Body of pancreas (tissue), 4 donors: ENCODE results near the gene UQCRHL. TPM values are rescaled to one million over a fixed set of nuclear protein-coding genes. Genes with fewer than 3 reads are reported as not detected.

Experiments used
- ATAC-seq: fragments of 150-250 bp; one replicate; pipeline ENCODE4 v1.9.1; 2016
- DNase-seq, 4 donors: peaks; one replicate each; pipeline ENCODE4 v3.0.0-alpha.2; 2019
- H3K27ac ChIP-seq, 4 donors: fragments of 200-600 bp; sonication (generic); 1 replicate in 3 of 4; 2 replicates in 1 of 4; pipeline versions ENCODE4 v1.5.1 to v1.6.1; 2016 to 2019; ENCODE audit warnings: mild to moderate bottlenecking in 1 of 4, mixed read lengths in 1 of 4, moderate library complexity in 1 of 4
- H3K27me3 ChIP-seq, 2 donors: fragments of 200-600 bp; sonication (generic); one replicate each; pipeline ENCODE4 v1.6.0; 2016; ENCODE audit warnings: mild to moderate bottlenecking in 1 of 2
- H3K36me3 ChIP-seq, 2 donors: fragments of 200-600 bp; sonication (generic); replicated peaks in 1 of 2; 2 replicates each; pipeline ENCODE4 v1.5.1; 2016; ENCODE audit warnings: low read depth in 2 of 2; ENCODE audit not compliant: insufficient read depth in 1 of 2
- H3K4me1 ChIP-seq: fragments of 200-600 bp; sonication (generic); one replicate; pipeline ENCODE4 v1.6.0; 2016
- H3K4me3 ChIP-seq, 2 donors: fragments of 200-600 bp; sonication (generic); 1 replicate in 1 of 2; 2 replicates in 1 of 2; pipeline ENCODE4 v1.5.1; 2016 to 2019
- H3K9me3 ChIP-seq, 3 donors: fragments of 200-600 bp; sonication (generic); 1 replicate in 2 of 3; 2 replicates in 1 of 3; pipeline ENCODE4 v1.5.1; 2016
- POLR2A ChIP-seq, 3 donors: fragments of 450-650 bp; IDR thresholded peaks; one replicate each; pipeline ENCODE4 v1.6.1; 2016; ENCODE audit warnings: antibody characterized with exemption in 3 of 3, mild to moderate bottlenecking in 2 of 3
- WGBS, 2 donors: methylation state at CpG; one replicate each; pipeline ENCODE4 v1.1.5; 2017; 5-methylcytosine and 5-hydroxymethylcytosine counted together
- intact Hi-C: fragments of 100-400 bp; cut with DNase I; formaldehyde crosslinking; loops from one replicate; pipeline ENCODE4 v1.15.1; 2023
- total RNA-seq, 2 donors: library from RNA; depleted of rRNA; stranded (reverse); fragments of >200 nt; gene quantifications; one replicate each; pipeline ENCODE4 v1.1.0, GENCODE V29; 2016
- TF ChIP-seq, protein P1 (sequence below), 7 experiments: fragments of 450-650 bp in 4 of 7; fragments of 200-600 bp in 3 of 7; sonication (generic) in 3 of 7; IDR thresholded peaks; one replicate each; pipeline ENCODE4 v1.5.1; 2016 to 2019; ENCODE audit warnings: antibody characterized with exemption in 7 of 7

The UQCRHL gene
- total RNA-seq, 2 donors from 2014 or later: 0.66 to 1.0 TPM

DNA sequence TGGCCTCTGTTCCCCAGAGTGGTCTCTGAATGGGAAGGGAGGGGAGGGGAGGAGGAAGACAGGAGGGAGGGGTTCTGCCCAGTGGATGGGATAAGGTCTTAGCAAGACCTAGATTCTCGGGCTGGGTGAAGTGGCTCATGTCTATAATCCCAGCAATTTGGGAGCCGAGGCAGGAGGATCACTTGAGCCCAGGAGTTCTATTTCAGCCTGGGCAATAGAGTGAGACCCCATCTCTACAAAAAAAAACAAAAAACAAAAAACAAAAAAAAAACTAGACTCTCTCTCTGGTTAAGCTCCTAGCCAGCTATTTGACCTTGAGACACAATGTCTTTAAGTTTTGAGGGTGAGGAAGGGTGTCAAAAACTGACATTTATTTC, 11.4 kb downstream of the UQCRHL start:
- Histone ChIP-seq H3K4me3 (no peak overlapping the region), H3K27ac (peak overlapping the region; percentile 62 to 84 (median 73)), H3K9me3 (no peaks in the 10 kb centered on the region), H3K4me1 (peaks cover 61% of the 10 kb centered on the region), H3K27me3 (no peaks in the 10 kb centered on the region), H3K36me3 (no peaks in the 10 kb centered on the region)
- ATAC-seq (no peak), DNase-seq (no peak)
- TF ChIP-seq POLR2A (IDR thresholded peaks at IDR 0.05): no peak
- TF ChIP-seq, protein P1, sequence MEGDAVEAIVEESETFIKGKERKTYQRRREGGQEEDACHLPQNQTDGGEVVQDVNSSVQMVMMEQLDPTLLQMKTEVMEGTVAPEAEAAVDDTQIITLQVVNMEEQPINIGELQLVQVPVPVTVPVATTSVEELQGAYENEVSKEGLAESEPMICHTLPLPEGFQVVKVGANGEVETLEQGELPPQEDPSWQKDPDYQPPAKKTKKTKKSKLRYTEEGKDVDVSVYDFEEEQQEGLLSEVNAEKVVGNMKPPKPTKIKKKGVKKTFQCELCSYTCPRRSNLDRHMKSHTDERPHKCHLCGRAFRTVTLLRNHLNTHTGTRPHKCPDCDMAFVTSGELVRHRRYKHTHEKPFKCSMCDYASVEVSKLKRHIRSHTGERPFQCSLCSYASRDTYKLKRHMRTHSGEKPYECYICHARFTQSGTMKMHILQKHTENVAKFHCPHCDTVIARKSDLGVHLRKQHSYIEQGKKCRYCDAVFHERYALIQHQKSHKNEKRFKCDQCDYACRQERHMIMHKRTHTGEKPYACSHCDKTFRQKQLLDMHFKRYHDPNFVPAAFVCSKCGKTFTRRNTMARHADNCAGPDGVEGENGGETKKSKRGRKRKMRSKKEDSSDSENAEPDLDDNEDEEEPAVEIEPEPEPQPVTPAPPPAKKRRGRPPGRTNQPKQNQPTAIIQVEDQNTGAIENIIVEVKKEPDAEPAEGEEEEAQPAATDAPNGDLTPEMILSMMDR (IDR thresholded peaks at IDR 0.05): no peak
- intact Hi-C loops: no loop called here
- WGBS, 2 donors: 83 to 91% methylated on average over 2 of the region's 2 CpGs

DNA sequence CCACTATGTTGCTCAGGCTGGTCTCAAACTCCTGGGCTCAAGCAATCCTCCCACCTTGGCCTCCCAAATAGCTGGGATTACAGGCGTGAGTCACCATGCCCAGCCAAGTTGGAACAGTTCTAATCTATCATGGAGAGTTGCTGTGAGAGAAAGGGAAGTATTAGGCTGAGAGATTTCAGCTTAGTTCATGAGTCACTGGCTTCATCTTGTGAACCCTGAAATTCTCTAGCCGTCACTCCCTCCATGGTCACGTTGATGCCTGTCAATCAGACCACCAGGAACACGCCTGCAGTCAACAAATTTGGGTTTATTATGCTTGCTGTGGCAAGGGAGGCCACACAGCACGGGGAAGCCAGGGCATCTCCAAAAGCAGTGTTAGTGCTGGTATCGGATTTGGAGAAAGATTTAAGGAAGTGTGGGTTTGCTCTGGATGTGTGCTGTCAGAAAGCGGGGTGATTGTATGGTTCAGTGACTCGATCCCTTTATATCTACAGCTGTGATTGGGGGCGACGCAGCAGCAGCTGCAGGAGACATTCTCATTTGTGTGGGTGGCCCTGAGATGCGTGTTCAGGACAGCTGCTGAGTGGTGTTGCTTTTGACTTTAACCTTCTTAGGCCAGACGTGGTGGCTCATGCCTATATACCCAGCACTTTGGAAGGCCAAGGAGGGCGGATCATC, 18.7 kb downstream of the UQCRHL start:
- H3K4me1 ChIP-seq: peaks cover 5% of the 10 kb centered on the region
- H3K9me3 ChIP-seq: no peaks in the 10 kb centered on the region
- H3K27ac ChIP-seq: peak overlapping the region in 2 of 4 donors; percentile 33 to 46
- ATAC-seq (no peak), DNase-seq (no peak)
- TF ChIP-seq, protein P1 (IDR thresholded peaks at IDR 0.05): no peak
- no peak for TF ChIP-seq POLR2A (IDR thresholded peaks at IDR 0.05)
- no peak overlapping the region for H3K4me3 ChIP-seq
- intact Hi-C loops: no loop called here
- H3K27me3 ChIP-seq: no peaks in the 10 kb centered on the region
- WGBS, 2 donors: 74 to 79% methylated on average over 8 to 13 of the region's 13 CpGs
- H3K36me3 ChIP-seq: peaks cover 0 to 6% of the 10 kb centered on the region in 2 donors

DNA sequence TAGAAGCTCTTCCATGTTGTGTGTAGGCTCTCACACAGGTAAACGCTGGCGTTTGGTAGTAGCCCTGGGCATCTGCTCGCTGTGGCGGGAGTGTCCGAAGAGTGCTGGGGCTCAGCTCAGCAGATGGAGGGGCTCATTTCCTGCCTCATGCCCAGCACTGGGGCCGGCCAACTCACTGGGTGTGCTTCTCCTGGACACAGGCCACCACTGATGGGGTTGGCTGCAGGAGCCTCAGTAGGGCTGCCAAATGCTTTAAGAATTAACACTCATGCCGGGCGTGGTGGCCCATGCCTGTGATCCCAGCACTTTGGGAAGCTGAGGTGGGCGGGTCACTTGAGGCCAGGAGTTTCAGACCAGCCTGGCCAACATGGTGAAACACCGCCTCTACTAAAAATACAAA, 20.9 kb downstream of the UQCRHL start:
- H3K4me3 ChIP-seq: no peak overlapping the region
- no peaks in the 10 kb centered on the region for H3K4me1 ChIP-seq
- H3K36me3 ChIP-seq: peaks cover 0 to 6% of the 10 kb centered on the region in 2 donors
- ATAC-seq: no peak
- H3K27ac ChIP-seq: no peak overlapping the region
- 77 to 79% methylated on average over 3 to 8 of the region's 10 CpGs for WGBS, 2 donors
- H3K9me3 ChIP-seq: no peaks in the 10 kb centered on the region
- H3K27me3 ChIP-seq: no peaks in the 10 kb centered on the region
- intact Hi-C loops: no loop called here
- DNase-seq: no peak
- no peak for TF ChIP-seq POLR2A (IDR thresholded peaks at IDR 0.05)
- TF ChIP-seq, protein P1 (IDR thresholded peaks at IDR 0.05): no peak

DNA sequence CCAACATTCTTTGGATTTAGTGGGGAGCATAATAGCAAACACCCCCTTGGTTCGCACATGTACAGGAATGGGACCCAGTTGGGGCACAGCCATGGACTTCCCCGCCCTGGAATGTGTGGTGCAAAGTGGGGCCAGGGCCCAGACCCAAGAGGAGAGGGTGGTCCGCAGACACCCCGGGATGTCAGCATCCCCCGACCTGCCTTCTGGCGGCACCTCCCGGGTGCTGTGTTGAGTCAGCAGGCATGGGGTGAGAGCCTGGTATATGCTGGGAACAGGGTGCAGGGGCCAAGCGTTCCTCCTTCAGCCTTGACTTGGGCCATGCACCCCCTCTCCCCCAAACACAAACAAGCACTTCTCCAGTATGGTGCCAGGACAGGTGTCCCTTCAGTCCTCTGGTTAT, 21.8 kb downstream of the UQCRHL start:
- Histone ChIP-seq H3K27me3 (no peaks in the 10 kb centered on the region), H3K36me3 (peaks cover 0 to 6% of the 10 kb centered on the region in 2 donors), H3K4me3 (no peak overlapping the region), H3K27ac (no peak overlapping the region), H3K9me3 (no peaks in the 10 kb centered on the region), H3K4me1 (peaks cover 8% of the 10 kb centered on the region)
- TF ChIP-seq, protein P1 (IDR thresholded peaks at IDR 0.05): no peak
- TF ChIP-seq POLR2A (IDR thresholded peaks at IDR 0.05): no peak
- intact Hi-C loops: no loop called here
- DNase-seq (no peak), ATAC-seq (no peak)
- WGBS, 2 donors: 93 to 98% methylated on average over 7 to 8 of the region's 8 CpGs
